Measurements from ENCODE around the gene TNFAIP8L1. TPM values are rescaled to one million over a fixed set of nuclear protein-coding genes. Genes with fewer than 3 reads are reported as not detected.

The TNFAIP8L1 gene
- total RNA-seq, 1 donor from 2014 or later, result 60.1 TPM

- no peak for DNase-seq (ENCODE audit: low spot score)
Measured at GRCh38 chr19:4684312-4685095, 45.2 kb downstream of the TNFAIP8L1 start.

GRCh38 chr19:4686700-4687099 lies 47.4 kb downstream of the TNFAIP8L1 start:
- Mint-ChIP-seq H3K27me3 (ENCODE audit: unreplicated experiment) (peaks cover 7% of the 10 kb centered on the region), H3K36me3 (ENCODE audit: low read depth, unreplicated experiment) (peaks cover 25% of the 10 kb centered on the region), H3K27ac (ENCODE audit: unreplicated experiment) (no peak overlapping the region), H3K4me3 (ENCODE audit: unreplicated experiment) (no peak overlapping the region), H3K4me1 (ENCODE audit: unreplicated experiment) (no peaks in the 10 kb centered on the region), H3K9me3 (ENCODE audit: unreplicated experiment) (no peaks in the 10 kb centered on the region)
- TF ChIP-seq CTCF (IDR thresholded peaks at IDR 0.05; ENCODE audit: unreplicated experiment), result no peak
- no peak for DNase-seq (ENCODE audit: low spot score)

More at GRCh38 chr19:4684312-4685095, 45.2 kb downstream of the TNFAIP8L1 start:
- Mint-ChIP-seq H3K36me3 (ENCODE audit: low read depth, unreplicated experiment) (peaks cover 22% of the 10 kb centered on the region), H3K9me3 (ENCODE audit: unreplicated experiment) (no peaks in the 10 kb centered on the region), H3K27ac (ENCODE audit: unreplicated experiment) (no peak overlapping the region), H3K27me3 (ENCODE audit: unreplicated experiment) (peaks cover 4% of the 10 kb centered on the region), H3K4me3 (ENCODE audit: unreplicated experiment) (peak overlapping the region; percentile 31), H3K4me1 (ENCODE audit: unreplicated experiment) (no peaks in the 10 kb centered on the region)
- TF ChIP-seq CTCF (IDR thresholded peaks at IDR 0.05; ENCODE audit: unreplicated experiment), result no peak

GRCh38 chr19:4687396-4687795 lies 48.1 kb downstream of the TNFAIP8L1 start:
- Mint-ChIP-seq H3K36me3 (ENCODE audit: low read depth, unreplicated experiment) (peaks cover 22% of the 10 kb centered on the region), H3K27ac (ENCODE audit: unreplicated experiment) (no peak overlapping the region), H3K4me3 (ENCODE audit: unreplicated experiment) (no peak overlapping the region), H3K27me3 (ENCODE audit: unreplicated experiment) (peaks cover 7% of the 10 kb centered on the region), H3K4me1 (ENCODE audit: unreplicated experiment) (no peaks in the 10 kb centered on the region), H3K9me3 (ENCODE audit: unreplicated experiment) (no peaks in the 10 kb centered on the region)
- no peak for TF ChIP-seq CTCF (IDR thresholded peaks at IDR 0.05; ENCODE audit: unreplicated experiment)
- DNase-seq (ENCODE audit: low spot score), result no peak

GRCh38 chr19:4688587-4688986 lies 49.3 kb downstream of the TNFAIP8L1 start:
- no peaks in the 10 kb centered on the region for H3K9me3 Mint-ChIP-seq (ENCODE audit: unreplicated experiment)
- TF ChIP-seq CTCF (IDR thresholded peaks at IDR 0.05; ENCODE audit: unreplicated experiment), result no peak
- no peak overlapping the region for H3K27ac Mint-ChIP-seq (ENCODE audit: unreplicated experiment)
- peaks cover 12% of the 10 kb centered on the region for H3K27me3 Mint-ChIP-seq (ENCODE audit: unreplicated experiment)
- H3K4me3 Mint-ChIP-seq (ENCODE audit: unreplicated experiment), result no peak overlapping the region
- DNase-seq (ENCODE audit: low spot score), result no peak
- no peaks in the 10 kb centered on the region for H3K4me1 Mint-ChIP-seq (ENCODE audit: unreplicated experiment)
- H3K36me3 Mint-ChIP-seq (ENCODE audit: low read depth, unreplicated experiment), result peaks cover 33% of the 10 kb centered on the region

GRCh38 chr19:4689403-4689802 lies 50.1 kb downstream of the TNFAIP8L1 start:
- no peak for DNase-seq (ENCODE audit: low spot score)
- H3K27me3 Mint-ChIP-seq (ENCODE audit: unreplicated experiment), result peaks cover 15% of the 10 kb centered on the region
- H3K4me3 Mint-ChIP-seq (ENCODE audit: unreplicated experiment), result no peak overlapping the region
- no peaks in the 10 kb centered on the region for H3K9me3 Mint-ChIP-seq (ENCODE audit: unreplicated experiment)
- H3K4me1 Mint-ChIP-seq (ENCODE audit: unreplicated experiment), result no peaks in the 10 kb centered on the region
- H3K27ac Mint-ChIP-seq (ENCODE audit: unreplicated experiment), result no peak overlapping the region
- H3K36me3 Mint-ChIP-seq (ENCODE audit: low read depth, unreplicated experiment), result peaks cover 33% of the 10 kb centered on the region
- no peak for TF ChIP-seq CTCF (IDR thresholded peaks at IDR 0.05; ENCODE audit: unreplicated experiment)

All from endothelial cell (in vitro differentiated cells).